ENCODE data around the gene NUDT21. TPM values are rescaled to one million over a fixed set of nuclear protein-coding genes. Genes with fewer than 3 reads are reported as not detected.
A peak's percentile ranks its signal among the peaks of the same experiment; 100 is the strongest.

Gene NUDT21
- total and polyA plus RNA-seq, 2 of the 4 experiments (the other 2 are of a cell fraction) = 52.4 to 166 TPM

GRCh38 chr16:56422896-56423441 lies 28.2 kb downstream of the NUDT21 start:
- peaks cover 48% of the 10 kb centered on the region for H4K20me1 ChIP-seq (ENCODE audit: insufficient read depth, low read length)
- no peak overlapping the region for H3K4me3 ChIP-seq (ENCODE audit: insufficient read depth, low read depth, low read length)
- H2AK5ac ChIP-seq (ENCODE audit: low read depth, low read length) = peak overlapping the region; percentile 11
- no peak overlapping the region for H2BK5ac ChIP-seq (ENCODE audit: low read depth, low read length, poor library complexity, severe bottlenecking)
- peaks cover 17% of the 10 kb centered on the region for H3K9me1 ChIP-seq (ENCODE audit: insufficient read depth, low read length)
- no peak overlapping the region for H3K4ac ChIP-seq (ENCODE audit: low read depth, low read length)
- dilution Hi-C loops (cut with HindIII; ENCODE audit: low sequenced_read_pairs, unreplicated experiment) (no loop called here), in situ Hi-C loops (cut with MboI; ENCODE audit: low sequenced_read_pairs) (no loop called here), intact Hi-C loops (cut with micrococcal nuclease) (no loop called here)
- no peak overlapping the region for H3K9ac ChIP-seq (ENCODE audit: low read depth, low read length)
- H3K23ac ChIP-seq (ENCODE audit: low read depth, low read length) = peak overlapping the region; percentile 91; the same call in 1 of the 2 replicates
- H3K56ac ChIP-seq (ENCODE audit: extremely low read depth, insufficient read depth, low read length) = no peak overlapping the region
- H2AFZ ChIP-seq (replicated peaks; ENCODE audit: low read length, poor library complexity) = no peak overlapping the region
- CTCF ChIA-PET = interaction anchor here (0.5 kb wide), 1 partner anchor 16 kb away, joined by 3 read pairs; no protein-coding TSS in a partner anchor
- H3K4me2 ChIP-seq (ENCODE audit: low read depth, low read length) = peak overlapping the region; percentile 59
- no TSS peak for BruUV-seq (replicated peaks)
- peaks cover 1% of the 10 kb centered on the region; the same call in 1 of the 2 replicates for H3K36me3 ChIP-seq (ENCODE audit: control insufficient read depth, insufficient read depth, low read length)
- DNase-seq = no peak
- H3K18ac ChIP-seq (ENCODE audit: low read depth, low read length) = no peak overlapping the region
- no peak overlapping the region for H4K5ac ChIP-seq (ENCODE audit: low read depth, low read length)
- no peak for TF ChIP-seq SMC3 (IDR thresholded peaks at IDR 0.05; ENCODE audit: low read depth, low read length)
- TF ChIP-seq CEBPB (IDR thresholded peaks at IDR 0.05; ENCODE audit: low read depth, low read length) = no peak
- TF ChIP-seq BHLHE40 (IDR thresholded peaks at IDR 0.05; ENCODE audit: low read depth, low read length) = no peak
- TF ChIP-seq, protein P1, sequence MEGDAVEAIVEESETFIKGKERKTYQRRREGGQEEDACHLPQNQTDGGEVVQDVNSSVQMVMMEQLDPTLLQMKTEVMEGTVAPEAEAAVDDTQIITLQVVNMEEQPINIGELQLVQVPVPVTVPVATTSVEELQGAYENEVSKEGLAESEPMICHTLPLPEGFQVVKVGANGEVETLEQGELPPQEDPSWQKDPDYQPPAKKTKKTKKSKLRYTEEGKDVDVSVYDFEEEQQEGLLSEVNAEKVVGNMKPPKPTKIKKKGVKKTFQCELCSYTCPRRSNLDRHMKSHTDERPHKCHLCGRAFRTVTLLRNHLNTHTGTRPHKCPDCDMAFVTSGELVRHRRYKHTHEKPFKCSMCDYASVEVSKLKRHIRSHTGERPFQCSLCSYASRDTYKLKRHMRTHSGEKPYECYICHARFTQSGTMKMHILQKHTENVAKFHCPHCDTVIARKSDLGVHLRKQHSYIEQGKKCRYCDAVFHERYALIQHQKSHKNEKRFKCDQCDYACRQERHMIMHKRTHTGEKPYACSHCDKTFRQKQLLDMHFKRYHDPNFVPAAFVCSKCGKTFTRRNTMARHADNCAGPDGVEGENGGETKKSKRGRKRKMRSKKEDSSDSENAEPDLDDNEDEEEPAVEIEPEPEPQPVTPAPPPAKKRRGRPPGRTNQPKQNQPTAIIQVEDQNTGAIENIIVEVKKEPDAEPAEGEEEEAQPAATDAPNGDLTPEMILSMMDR (conservative IDR thresholded peaks at IDR 0.05; ENCODE audit: low read depth, low read length) = no peak
- TF ChIP-seq RFX5 (IDR thresholded peaks at IDR 0.05; ENCODE audit: low read depth, low read length) = no peak
- no peak for TF ChIP-seq MAZ (IDR thresholded peaks at IDR 0.05; ENCODE audit: borderline replicate concordance, low read depth, low read length)
- TF ChIP-seq CHD1 (IDR thresholded peaks at IDR 0.05; ENCODE audit: low read depth, low read length) = no peak
- TF ChIP-seq MAFK (IDR thresholded peaks at IDR 0.05; ENCODE audit: low read depth, low read length) = no peak
- no peak for TF ChIP-seq MXI1 (IDR thresholded peaks at IDR 0.05; ENCODE audit: borderline replicate concordance, low read depth, low read length)
- TF ChIP-seq, protein P2, sequence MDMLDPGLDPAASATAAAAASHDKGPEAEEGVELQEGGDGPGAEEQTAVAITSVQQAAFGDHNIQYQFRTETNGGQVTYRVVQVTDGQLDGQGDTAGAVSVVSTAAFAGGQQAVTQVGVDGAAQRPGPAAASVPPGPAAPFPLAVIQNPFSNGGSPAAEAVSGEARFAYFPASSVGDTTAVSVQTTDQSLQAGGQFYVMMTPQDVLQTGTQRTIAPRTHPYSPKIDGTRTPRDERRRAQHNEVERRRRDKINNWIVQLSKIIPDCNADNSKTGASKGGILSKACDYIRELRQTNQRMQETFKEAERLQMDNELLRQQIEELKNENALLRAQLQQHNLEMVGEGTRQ (IDR thresholded peaks at IDR 0.05; ENCODE audit: low read depth, low read length) = no peak
- TF ChIP-seq ELK1 (IDR thresholded peaks at IDR 0.05; ENCODE audit: borderline replicate concordance, low read depth, low read length) = no peak
- no peak for TF ChIP-seq RCOR1 (IDR thresholded peaks at IDR 0.05; ENCODE audit: insufficient replicate concordance, low read length)
- H2BK15ac ChIP-seq (ENCODE audit: low read depth, low read length) = no peak overlapping the region
- WGBS, 2 experiments (ENCODE audit: extremely low coverage in 2 of 2, insufficient read length in 1 of 2) = no CpG with 5 or more reads among the region's 4 CpGs
- H3K27ac ChIP-seq (ENCODE audit: insufficient read depth, low read length) = no peak overlapping the region
- peaks cover 2 to 54% of the 10 kb centered on the region in 2 experiments; a peak in 2 of 4 replicates for H3K79me1 ChIP-seq (ENCODE audit: low read depth in 1 of 2, low read length in 2 of 2)
- no peak overlapping the region for H4K8ac ChIP-seq (ENCODE audit: low read depth in 2 of 2, low read length in 2 of 2)
- no peak overlapping the region for H2BK20ac ChIP-seq (ENCODE audit: low read depth, low read length)
- 0 out of 2 replicates have a peak overlapping the region, but pooled peaks have one; percentile 3 for H3K14ac ChIP-seq (replicated peaks; ENCODE audit: low read depth, low read length)
- H2AK9ac ChIP-seq (replicated peaks; ENCODE audit: low read depth, low read length, poor library complexity) = no peak overlapping the region
- H2BK120ac ChIP-seq (ENCODE audit: low read depth, low read length) = no peak overlapping the region
- no peaks in the 10 kb centered on the region for H3K9me3 ChIP-seq (ENCODE audit: control insufficient read depth, insufficient read depth, low read length)
- H3K4me1 ChIP-seq (ENCODE audit: control insufficient read depth, insufficient read depth, low read length) = peaks cover 13% of the 10 kb centered on the region
- no peak overlapping the region for H4K91ac ChIP-seq (ENCODE audit: insufficient read depth, low read depth, low read length)
- ATAC-seq (ENCODE audit: low read depth) = no peak
- POLR2A ChIA-PET (ENCODE audit: unreplicated experiment) = no interaction called here
- H3K27me3 ChIP-seq (ENCODE audit: control insufficient read depth, insufficient read depth, low read length) = no peaks in the 10 kb centered on the region

All from IMR-90 (cell line).